Measurements from ENCODE around the gene RAB11FIP5.
"Not testable (repeated sequence)": the region's sequence is repeated elsewhere in the genome, so short reads cannot be mapped to it uniquely, and the experiment has no call there.

RAB11FIP5 gene

DNA sequence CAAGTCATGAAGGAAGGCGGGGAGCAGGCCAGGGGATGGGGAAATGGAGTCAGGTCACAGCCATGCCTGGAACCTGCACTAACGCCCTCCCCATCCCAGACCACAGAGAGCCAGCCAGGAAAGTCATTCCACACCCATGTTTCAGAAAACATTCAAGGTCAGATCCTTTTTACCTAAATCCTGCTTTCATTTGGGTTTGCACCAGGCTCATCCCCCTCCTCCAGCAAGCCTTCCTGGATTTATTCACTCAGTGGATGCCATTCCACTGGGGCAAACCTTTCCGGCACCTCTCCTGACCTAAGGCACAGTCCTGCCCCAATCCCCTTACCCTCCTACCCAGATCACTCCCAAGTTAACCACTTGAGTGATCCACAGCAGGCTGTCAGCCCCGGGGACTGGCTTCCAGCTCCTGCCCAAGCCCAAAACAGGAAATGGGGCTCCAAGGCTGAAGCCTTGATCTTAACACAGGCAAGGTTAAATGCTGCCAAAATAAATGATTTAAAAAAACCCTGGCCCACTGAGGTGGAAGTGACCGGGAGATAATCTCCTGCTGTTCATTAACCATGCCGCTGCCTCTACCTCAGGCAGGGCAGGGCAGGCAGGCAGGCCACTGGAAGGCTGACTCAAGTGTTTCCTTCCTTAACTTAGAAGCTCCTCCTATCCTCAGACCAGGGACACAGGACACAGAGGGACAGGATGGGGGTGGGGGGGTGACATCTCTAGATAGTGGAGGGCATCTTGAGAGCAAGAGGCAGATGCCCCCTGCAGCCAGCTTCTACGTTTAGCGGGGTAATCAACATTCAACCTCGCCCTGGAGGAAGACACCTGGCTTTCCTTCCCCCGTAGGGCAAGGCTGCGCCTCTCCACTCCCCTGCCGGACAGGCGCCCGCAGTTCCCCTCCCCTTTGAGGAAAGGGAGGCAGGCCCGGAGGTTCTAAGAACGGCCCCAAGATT is 1.4 kb downstream of the RAB11FIP5 start:
- no peak for DNase-seq

DNA sequence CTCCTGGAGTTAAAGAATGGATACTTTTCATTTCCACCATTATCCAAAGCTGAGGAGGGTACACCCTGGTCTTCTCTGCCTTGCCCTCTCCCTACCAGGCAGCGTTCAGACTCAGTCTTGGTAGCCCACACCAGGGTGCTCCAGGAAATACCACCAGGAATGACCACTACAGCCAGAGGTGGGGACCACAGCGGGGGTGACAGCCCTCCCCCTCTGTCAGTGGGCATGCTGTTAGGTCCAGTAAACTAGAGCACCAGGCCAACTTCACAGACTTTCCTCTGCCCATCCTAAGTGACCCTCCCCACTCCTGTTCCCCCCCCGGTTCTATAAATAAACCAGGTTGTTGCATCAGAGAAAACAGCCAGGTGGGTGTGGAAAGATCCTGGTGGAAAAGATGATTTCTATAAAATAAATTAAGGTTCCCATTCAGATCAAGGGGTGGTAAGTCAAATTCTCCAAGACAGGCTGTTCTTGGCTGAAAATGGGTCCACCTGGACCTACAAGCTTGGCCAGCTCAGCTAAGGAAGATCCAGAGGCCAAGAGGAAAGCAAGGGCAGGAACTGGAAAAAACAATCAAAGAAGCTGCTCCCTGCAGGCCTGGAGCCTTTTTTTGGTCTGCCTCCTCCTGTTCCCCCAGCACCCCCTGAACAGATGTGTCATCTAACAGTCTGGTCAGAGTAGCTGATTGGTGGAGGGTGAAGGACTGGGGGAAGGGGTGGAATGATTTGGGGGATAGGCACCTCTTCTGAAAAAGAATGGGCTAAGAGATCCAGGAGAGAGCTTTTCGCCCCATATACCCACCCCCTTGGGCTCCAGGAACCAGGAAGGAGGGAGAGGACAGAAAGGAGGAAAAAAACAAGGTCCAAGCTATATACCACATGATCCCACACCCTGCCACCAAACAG is 2.3 kb downstream of the RAB11FIP5 start:
- no peak for DNase-seq

DNA sequence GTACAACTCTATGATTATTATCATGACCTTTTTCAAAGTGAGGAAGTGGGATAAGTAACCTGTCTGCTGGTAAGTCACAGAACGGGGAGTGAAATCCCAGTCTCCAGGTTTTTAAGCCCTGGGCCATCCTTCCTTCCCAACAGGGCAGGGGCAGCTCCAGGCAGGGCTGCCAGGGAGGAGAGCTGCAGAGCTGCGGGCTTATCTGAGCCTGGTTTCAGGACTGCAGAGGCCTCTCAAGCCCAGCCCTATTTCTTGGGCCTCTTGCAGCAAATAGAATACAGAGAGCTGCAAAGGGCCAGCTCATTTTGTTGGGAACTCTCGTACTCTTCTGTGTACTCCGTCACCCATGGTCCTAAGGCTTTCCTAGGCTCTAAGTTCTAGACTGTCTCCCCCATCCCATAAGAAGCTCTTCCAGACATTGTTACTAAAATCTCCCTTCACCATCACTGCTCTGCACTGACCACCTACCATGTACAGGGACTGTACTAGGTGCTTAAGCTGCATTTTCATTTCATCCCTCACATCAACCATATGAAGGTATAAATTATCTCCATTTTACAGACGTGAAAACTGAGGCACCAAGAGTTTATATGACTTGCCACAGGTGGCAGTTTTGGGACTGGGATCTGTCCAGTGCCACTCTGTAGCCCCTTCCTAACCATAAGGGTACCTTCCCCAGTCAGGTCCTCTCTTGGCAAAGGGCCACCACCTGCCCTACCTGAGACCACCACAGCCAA is 3.1 kb downstream of the RAB11FIP5 start:
- DNase-seq: no peak

DNA sequence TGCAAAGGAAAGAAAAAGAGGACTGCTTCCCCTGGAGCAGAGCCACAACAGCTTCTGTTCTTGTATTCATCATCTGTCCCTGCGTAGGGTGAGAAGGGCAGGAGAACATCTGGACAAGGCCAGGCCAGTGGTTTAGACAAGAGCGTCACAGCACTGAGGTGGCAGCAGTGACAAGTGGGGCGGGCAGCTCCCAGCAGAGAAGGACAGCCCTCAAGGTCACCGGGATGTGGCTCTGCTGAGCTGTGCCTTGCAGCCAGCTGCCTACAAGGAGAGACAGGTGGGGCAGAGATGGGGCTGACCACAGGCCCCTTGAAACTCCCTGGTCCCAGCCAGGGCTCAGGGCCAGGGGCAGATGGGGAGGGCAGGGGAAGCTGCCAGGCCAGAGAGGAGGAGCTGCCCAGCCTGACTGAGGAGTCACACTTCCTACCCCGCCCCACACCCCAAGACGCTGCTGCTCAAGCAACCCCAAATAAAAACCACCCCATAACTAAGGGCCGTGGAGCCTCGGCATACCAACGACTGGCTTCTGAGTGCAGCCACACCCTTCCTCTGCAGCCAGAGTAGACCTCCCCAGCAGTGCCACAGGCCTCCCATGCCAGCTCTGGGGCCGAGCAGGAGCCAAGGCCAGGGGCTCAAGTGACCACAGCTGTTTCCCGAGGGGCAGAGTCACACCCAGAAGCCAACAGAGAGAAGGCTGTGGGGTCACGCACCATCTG is 5.4 kb downstream of the RAB11FIP5 start:
- DNase-seq: peak; percentile 25

DNA sequence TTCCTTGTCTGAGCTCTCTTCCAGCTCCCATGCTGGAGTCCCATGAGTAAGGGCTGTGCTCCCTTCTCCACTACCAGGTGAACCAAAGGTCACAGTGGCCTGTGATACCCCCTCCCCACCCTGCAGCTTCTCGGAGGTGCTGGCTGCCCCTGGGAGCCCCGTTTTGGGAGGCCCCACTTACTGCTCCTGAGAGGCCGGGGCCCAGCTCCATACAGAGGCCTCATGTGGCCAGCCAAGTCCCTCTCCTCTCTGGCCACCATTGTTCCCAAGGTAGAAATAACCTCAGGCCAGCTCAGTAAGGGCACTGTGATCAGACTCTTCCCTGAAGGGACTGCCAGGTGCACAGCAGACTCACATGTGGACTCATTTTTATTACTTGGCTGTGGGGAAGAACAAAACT is 6.0 kb downstream of the RAB11FIP5 start:
- DNase-seq: no peak

DNA sequence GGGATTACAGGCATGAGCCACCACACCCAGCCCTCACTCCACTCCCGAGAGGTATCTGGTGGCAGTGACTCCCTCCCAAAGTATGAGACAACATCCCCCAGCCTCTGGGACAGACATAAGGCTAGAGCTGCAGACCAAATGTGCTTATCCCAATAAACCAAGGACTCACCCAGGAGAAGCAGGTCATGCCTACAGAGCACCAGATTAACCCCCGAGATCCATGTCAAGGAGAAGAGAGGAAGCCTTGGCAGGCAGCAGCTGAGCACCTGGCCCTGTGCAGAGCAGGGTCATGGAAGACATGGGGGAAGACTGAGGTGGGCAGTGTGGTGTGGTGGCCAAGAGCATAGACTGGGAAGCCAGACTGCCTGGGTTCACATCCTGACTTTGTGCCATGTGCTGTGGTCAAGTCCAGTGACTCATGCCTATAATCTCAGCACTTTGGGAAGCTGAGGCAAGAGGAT is 7.2 kb downstream of the RAB11FIP5 start:
- no peak for DNase-seq

DNA sequence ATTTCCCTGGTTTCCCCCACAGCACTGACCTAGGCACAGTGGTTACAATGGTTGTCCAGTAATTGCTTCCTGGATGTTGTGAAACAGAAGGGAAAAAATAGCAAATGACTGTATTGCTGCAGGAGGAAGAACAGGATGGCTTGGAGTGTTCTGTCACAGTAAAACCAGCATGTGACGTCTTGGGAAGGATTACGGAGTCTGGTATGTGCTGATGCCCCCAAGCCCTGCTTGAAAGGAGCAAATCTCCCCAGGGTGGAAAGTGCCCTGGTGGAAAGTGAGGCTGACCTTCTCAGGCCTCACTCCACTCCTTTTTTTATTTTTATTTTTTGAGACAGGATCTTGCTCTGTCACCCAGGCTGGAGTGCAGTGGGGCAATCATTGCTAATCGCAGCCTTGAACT is 7.8 kb downstream of the RAB11FIP5 start:
- DNase-seq: no peak

DNA sequence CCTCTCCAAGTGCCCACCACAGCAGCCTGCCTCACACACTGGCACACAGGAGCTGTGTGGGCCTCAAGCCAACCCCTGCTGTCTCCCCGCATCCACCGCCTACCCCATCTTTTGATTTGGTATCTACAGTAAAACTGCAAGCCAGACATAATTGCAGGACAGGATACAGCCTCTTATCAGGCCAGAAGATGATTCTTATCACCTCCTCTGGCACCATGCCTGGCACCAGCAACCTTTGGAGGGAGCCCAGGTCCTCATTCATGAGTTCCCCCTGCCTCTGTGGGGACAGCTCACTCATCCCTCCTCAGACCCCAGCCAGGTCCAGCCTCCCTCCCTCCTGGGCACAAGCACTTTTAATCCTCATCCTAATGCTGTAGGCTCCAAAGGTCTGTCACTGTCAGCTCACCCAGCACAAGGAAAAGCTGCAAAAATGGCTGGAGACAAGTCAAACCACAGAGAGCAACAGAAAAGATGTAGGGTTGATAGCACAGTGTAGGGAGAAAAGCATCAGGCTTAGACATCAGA is 9.7 kb downstream of the RAB11FIP5 start:
- no peak for DNase-seq

DNA sequence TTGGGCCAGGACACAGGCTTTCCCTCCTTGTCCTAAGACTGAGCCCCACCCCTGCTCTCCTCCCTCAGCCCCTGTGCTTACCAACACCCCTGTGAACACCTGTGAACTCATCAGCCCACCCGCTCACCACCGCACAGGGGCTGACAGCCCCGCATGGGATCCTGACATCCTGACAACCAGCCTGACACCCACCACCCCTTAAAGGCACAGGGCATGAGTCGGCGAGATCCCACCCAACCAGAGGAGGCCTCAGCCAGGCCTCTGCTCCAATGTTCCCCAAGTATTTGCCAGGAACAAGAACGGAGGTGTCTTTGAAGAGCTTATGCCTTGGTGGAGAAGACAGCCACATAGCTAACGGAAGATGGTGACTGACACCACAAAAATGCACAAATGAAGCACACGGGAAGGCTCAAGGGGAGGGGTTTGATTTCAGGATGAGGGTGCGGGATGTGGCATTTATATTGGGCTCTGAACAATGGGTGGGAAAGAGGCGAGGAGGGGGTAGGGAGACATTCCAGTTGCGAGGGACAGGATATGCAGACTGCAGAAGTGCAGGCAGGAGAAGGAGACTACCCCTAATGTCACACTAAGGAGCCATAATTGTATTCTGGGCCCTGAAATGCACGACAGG is 11.0 kb downstream of the RAB11FIP5 start:
- DNase-seq: no peak

DNA sequence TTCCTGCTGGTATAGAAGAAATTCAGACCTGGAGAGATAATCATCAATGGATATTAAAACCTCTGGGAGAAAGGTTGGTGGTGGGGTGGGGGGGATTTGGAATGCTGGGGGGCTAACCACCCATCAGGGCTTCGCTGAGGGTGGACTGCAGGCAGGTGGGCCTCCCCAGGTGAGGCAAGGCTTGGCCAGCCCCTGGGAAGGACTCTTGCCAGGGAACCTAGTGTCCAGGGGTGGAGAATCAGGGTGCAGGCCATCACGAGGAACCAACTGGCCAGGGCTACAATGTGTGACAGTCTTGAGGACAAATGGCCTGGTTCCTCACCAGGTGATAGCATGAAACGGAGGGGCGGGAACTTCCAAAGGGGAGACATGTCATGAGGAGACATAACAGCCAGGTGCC is 11.8 kb downstream of the RAB11FIP5 start:
- DNase-seq: no peak

DNA sequence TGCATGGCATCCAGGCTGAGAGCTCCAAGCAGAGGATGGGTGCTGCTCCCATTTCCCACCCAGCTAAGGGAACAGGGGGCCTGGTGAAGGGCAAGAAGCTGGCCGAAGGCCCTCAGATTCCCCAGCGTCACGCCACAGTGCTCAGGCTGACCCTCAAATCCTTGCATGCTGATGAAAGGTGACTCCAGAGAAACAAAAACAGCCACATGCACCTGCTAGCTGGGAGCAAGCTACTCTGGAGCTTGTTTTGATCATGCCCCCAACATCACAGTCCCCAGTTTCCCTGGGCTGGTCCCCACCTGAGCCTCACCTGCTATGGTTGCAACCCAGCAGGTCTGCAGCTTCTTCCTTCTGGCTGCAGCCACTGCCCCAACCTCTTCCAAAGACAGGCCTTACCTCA is 13.3 kb downstream of the RAB11FIP5 start:
- DNase-seq: no peak

DNA sequence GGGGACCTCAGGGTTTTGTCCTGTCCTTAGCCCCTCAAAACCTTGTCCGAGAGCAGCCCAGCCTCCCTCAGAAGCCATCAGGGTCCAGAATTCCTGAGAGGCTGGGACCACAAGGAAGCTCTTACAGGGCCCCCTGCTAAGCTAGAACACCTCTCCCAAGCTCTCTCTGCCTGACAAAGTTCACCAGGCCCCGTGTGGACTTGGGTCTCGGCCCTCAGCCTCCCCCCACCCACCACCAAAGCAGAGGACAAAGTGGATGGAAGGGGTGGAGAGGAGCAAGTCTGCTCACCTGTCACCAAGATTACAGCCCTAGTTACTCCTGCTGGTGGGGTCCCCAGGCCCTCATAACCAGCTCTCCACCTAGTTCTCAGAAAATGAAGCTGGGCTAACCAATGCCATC is 16.8 kb downstream of the RAB11FIP5 start:
- no peak for DNase-seq

DNA sequence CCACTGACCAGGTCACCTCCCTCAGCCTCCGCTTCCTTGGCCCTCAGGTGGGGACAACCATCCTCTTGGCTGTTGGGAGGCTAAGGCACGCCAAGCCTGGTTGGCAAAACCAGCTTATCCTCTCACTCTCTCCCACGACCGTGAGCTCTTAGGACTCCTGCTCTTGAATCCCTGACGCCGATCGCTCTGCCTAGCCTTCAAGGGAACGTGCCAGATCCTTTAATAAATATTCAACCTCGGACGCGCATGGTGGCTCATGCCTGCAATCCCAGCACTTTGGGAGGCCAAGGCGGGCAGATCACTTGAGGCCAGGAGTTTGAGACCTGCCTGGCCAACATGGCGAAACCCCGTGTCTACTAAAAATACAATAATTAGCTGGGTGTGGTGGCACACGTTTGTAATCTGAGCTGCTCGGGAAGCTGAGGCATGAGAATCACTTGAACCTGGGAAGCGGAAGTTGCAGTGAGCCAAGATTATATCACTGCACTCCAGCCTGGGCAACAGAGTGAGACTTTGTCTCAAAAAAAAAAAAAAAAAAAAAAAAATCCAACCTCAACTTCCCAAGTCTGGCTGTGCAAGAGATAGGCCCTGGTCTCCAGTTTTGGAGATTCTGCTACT is 19.0 kb downstream of the RAB11FIP5 start:
- DNase-seq: not testable (repeated sequence)

DNA sequence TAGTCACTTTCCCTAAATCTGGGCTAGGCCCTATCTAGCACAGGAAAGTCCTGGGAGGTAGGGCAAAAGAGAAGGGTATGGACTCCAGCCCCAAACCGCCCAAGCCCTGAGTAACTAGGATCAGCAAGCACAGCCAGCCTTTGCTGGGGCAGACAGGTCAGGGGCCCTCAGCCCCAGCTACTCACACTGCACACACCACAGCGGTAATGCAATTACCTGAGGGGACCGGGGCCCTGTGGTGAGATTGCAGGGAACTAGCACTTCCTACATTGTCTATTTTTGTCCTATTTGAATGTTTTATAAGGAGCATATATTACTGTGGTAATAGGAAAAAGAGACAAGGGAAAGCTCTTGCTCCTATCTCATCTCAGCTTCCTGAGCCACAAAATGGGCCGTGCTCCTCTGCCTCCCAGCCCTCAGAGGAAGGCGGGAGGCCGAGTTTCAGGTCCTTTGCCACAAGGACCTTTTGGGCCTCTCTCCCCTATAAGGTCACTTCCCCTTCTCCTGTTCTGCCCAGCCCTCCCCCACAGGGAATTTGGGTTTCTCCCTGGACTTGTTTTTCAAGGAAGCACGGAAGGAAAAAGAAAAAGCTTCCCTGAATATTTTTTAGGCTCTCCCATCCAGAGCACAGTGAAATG is 20.5 kb downstream of the RAB11FIP5 start:
- no peak for DNase-seq

DNA sequence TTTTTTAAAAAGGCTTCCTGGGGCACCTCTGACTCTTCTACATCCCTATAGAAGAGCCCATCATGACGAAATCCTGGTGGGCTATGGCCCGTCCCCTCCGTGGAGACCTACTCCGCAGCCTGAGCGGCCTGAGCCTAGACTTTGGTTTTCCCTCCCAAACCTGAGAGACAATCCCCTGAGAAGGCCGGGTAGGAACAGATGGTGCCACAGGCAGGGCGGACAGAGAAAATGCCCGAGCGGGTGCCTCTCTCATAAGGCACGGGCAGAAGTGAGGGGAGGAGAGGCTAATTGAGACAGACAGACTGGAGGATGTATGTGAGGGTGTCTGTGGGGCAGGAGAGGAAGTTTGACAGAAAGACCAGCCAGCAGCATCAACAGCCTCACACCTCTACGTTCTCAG is 21.1 kb downstream of the RAB11FIP5 start:
- DNase-seq: no peak

DNA sequence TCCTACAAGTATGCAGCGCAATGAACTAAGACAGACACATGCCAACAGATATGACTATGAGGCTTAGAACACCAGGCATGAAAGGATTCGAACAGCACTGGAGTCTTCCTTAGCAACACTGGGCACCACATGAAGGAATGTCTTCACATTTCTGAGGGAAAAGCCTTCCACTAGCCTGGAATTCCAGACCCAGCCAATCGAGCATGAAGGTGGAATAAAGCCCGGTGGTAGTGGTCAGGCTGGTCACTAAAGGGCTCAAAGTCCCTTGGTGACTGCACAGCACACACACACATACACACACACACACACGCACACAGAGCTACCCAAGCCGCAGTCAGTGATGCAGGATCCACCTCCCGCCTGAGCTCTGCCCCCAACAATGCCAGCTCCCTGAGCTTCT is 21.6 kb downstream of the RAB11FIP5 start:
- no peak for DNase-seq

DNA sequence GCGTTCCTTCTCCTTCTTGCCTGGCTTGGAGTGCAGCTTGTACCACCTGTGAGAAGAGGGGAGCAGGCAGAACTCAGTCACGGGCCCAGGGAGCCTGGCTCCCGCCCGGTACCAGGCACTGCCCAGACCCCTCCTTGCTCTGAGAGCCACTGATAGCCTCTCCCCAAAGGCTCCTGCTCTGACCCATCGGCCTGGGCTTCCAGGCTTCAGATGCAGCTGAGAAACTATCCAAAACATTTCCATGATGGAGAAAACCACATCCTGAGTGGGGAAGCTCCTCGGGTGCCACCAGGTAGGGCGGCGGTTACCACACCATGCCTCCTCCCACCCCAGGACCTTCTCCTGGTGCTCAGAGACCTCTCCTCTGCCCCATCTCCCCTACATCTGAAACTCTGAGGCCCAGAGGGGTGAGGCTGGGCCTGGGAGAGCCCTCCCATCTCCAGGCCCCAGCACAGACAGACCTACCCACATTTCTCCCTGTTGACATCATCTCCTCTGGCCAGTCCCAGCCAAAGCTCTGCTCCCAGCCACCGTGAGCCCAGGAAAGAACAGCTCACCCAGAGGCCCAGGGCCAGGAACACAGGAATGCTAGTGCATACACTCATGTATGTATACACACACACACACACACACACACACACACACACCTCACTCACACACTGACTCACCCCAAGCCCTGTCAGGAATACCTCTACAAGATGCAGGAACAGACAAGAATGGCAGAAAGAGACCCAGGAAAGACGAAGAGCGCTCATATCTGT is 23.3 kb downstream of the RAB11FIP5 start:
- DNase-seq: no peak

DNA sequence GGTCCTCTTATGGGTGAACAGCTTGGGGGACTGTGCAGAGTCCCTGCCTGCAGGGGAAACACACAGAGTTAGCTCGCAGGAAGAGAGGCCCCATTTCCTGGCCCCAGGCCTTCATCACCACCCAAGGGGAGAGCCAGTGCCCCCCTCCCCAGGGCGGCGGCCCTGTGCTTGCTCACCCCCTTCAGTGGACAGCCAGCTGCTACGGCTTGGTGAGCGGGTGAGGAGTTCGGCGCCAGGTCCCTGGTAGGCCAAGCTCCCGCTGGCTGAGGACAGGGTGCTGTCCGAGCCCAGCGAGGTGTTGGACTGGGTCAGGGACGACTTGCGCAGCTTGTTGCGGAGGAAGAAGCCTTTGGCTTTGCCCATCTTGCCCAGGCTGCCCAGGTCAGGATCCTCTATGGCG is 24.0 kb downstream of the RAB11FIP5 start:
- DNase-seq: no peak

DNA sequence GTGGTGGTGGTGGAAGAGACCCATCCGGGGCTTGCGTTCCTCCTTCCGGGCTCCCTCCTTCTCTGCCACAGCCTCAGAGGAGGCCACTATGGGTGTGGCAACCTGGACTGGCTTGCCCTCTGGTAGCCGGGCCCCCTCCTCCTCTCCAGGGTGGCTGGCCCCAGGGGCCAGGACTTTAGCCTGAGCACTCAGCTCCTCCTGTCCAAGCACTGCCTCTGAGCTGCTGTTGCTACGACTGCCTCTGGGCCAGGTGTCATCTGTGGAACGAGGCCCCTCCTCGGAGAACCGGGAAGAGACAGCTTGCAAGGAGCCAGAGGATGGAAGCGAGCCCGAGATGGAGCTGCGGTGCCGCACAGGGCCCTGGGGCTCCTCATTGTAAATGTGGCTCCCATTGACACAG is 24.5 kb downstream of the RAB11FIP5 start:
- no peak for DNase-seq

DNA sequence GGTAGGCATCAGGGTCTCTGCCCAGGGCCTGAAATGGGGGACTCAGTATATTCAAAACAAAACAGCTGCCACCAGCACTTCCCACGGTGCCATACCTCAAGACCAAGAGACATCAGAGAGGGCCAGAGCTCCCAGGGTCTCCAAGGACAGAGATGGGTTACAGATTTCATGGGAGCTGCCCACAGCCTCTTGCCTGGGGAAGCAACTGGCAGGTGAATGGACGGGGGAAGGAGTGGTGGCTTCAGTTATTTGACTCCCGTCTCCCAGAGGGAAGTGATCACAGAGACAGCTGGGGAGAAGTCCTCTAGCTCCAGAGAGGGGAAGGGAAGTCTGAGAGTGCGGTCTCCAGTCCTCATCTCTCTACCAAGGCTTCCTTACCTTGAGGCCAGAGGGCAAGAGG is 25.4 kb downstream of the RAB11FIP5 start:
- no peak for DNase-seq
